ENCODE measurements around the gene SVOPL.

Gene SVOPL

GRCh38 chr7:138661069-138661635 is 40.0 kb downstream of the SVOPL start:
- no peak for DNase-seq (ENCODE audit: low read depth)

DNA sequence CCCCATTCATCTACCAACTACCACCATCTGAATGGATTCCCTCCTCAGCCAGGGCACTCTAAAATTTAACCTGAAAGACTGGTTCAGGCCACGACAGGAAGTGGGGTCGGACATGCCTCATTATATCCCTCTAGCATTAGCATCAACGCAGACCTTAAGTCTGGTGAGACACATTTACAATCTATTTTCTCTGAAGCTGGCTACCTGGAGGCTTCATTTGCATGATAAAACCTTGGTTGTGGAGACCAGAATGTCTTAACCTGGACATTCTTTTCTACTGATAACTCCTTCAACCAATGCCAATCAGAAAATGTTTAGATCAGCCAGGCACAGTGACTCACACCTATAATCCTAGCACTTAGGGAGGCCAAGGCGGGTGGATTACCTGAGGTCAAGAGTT is 42.3 kb downstream of the SVOPL start:
- no peak for DNase-seq (ENCODE audit: low read depth)

DNA sequence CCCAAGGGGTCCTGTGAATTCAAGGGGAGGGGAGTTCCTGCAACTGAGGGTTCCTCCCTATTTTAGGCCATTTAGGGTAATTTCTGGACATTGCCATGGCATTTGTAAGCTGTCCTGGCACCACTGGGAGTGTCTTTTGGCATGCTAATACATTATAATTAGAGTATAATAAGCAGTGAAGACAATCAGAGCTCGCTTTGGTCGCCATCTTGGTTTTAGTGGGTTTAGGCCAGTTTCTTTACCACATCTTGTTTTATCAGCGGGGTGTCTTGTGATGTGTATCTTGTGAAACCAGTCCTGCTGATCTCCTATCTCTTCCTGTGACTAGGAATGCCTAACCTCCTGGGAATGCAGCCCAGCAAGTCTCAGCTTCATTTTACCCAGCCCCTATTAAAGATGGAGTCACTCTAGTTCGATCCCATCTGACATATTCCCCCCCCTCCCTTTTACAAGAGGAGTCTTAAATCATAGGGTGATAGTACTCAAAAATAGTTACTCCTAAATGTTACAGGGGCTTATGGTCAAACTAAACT is 43.2 kb downstream of the SVOPL start:
- DNase-seq (ENCODE audit: low read depth) = no peak

- no peak for DNase-seq (ENCODE audit: low read depth)
Measured at GRCh38 chr7:138656952-138657351, 44.2 kb downstream of the SVOPL start.

- no peak for DNase-seq (ENCODE audit: low read depth)
Measured at GRCh38 chr7:138654616-138655015, 46.5 kb downstream of the SVOPL start.

DNA sequence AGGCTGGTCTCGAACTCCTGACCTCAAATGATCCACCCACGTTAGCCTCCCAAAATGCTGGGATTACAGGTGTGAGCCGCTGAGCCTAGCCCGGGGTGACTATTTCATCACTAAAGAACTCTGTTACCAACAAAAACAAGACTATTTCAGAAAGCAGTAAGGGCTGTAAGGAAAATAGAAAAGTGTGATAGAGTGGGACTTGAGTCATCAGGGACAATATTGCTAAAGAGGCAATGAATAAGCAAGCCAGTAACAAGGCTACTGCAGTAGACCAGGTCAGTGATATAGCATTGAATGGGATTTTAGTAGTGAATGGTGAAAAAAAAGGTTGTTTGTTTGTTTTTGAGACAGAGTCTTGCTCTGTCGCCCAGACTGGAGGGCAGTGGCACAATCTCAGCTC is 51.7 kb downstream of the SVOPL start:
- no peak for DNase-seq (ENCODE audit: low read depth)

DNA sequence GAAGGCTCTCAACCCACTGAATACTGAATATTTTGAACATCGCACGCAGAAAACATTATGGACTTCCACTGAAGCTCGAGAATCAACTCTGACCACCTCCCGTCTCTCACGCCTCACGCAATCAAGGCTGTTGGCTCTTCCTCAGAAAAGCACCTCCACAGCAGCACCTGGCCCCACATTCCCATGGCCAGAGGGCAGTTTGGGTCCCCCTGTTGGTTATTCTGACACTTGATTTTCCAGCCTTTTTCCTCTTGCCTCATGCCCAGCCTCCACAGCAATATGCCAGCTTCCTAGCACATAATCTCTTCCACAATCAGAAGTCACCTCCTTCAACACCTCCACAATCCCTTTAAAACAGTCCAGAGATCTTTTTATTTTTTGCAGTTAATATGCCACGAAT is 55.9 kb downstream of the SVOPL start:
- DNase-seq (ENCODE audit: low read depth) = no peak

DNA sequence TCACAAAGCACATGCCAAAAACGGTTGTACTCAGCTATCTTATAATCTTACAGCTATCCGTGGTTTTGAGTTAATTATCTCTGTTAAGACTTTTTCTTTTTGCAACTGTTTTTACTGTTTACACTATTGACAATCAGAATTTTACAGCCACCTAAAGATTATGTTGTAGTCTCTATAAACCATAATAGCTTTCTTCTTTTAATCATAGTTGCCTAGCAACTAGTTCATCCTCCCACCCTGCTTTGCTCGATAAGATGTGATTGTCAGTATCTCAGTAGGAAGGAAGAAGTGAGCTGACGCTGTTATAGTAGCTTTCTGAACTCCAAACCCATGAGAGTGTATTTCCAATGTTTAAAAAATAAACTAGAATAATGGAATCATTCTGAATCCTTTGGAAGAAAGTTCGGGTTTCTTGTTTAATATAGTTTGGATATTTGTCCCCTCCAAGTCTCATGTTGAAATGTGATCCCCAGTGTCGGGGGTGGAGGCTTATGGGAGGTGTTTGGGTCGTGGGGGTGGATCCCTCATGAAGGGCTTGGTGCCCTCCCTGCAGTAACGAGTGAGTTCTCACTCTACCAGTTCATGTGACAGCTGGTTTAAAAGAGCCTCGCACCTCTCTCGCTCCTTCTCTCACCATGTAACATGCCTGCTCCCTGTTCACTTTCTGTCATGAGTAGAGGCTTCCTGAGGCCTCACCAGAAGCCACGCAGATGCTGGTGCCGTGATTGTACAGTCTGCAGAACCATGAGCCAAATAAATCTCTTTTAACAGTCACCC is 68.1 kb downstream of the SVOPL start:
- no peak for DNase-seq (ENCODE audit: low read depth)

GRCh38 chr7:138632384-138632783 is 68.8 kb downstream of the SVOPL start:
- no peak for DNase-seq (ENCODE audit: low read depth)

GRCh38 chr7:138630059-138630610 is 71.0 kb downstream of the SVOPL start:
- no peak for DNase-seq (ENCODE audit: low read depth)

DNA sequence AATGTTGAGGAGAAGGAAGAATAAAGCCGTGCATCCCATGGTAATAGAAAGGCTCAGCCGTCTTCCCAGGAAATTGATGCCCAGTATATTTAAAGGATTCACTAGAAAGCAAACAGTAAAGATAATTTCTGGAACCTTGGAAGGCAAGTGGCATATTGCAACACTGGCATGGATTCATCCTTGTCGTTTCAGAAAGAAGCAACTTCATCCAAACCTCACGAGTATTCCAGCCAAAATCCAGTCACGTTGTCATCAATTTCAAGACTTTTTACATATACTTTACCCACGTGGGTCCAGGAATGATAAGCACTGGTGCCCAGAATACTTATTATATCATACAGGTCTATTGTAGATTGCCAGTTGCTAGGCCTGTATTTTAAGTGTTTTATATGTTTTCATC is 73.8 kb downstream of the SVOPL start:
- DNase-seq (ENCODE audit: low read depth) = no peak

DNA sequence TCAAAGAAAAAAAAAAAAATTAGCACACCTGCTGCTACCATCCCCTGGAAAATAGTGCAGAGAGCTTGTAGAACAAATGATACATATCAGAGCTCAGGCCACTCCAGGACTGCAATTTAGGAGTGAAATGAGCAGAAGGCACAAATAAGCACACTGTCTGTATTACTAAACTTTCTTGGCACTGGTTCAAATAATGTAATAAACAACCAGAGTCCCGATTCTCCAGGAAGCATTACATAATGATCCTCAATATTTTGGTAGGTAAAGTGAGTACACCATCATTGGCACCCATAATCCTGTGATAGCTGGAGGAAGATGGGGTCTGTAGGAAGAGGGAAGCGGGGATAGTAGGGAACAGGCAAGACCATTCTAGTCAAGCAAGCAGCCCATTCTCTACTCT is 74.3 kb downstream of the SVOPL start:
- no peak for DNase-seq (ENCODE audit: low read depth)

DNA sequence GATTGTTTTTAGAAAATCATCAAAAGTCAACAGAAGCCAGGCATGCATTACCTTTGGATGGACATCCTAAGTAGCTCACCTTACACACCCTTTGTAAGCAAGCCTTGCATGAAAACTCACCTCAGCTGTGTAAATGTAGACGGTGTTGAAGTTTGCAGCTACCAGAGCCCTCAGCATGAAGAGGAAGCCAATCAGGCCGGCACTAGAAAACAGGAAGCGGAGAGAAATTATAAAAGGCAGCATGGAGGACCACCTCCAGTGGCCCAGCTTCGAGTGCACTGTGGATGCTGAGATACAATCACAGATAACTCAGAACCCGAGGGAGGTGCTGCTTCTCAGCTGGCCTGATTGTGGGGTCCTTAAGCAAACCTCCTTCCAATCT is 75.3 kb downstream of the SVOPL start:
- DNase-seq (ENCODE audit: low read depth) = no peak

- DNase-seq (ENCODE audit: low read depth) = no peak
Measured at GRCh38 chr7:138625084-138625848, 75.9 kb downstream of the SVOPL start.

DNA sequence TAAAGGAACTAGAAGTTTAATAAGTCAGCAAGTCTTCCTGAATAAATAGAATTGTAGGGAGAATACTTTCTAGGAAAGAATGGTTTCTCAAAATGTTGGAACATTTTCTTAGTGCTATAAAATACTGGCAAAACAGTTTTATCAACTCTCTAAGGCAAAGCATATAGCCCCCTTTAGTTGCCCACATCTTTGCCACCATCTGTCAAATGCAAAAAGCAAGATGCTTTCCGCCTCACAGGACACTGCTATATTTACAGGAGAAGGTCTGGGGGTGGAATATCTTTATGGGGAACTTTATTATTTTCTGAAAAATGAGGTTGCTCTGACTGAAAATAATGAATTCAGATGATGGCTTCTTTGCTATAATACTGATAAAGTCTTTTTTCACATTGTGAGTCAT is 78.3 kb downstream of the SVOPL start:
- DNase-seq (ENCODE audit: low read depth) = no peak

- no peak for DNase-seq (ENCODE audit: low read depth)
Measured at GRCh38 chr7:138618933-138619332, 82.2 kb downstream of the SVOPL start.

DNA sequence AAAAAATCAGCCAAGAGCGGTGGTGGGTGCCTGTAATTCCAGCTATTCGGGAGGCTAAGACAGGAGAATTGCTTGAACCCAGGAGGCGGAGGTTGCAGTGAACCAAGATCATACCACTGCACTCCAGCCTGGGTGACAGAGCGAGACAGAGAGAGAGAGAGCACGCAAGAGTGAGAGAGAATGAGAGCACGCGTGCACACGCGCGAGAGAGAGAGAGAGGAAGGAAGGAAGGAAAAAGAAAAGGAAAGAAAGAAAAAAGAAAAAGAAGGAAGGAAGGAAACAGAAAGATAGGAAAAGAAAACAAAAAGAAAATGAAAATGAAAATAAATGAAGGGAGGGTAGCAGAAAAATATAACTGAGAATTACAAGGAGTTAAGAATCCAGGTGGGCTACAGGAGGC is 82.7 kb downstream of the SVOPL start:
- no peak for DNase-seq (ENCODE audit: low read depth)

DNA sequence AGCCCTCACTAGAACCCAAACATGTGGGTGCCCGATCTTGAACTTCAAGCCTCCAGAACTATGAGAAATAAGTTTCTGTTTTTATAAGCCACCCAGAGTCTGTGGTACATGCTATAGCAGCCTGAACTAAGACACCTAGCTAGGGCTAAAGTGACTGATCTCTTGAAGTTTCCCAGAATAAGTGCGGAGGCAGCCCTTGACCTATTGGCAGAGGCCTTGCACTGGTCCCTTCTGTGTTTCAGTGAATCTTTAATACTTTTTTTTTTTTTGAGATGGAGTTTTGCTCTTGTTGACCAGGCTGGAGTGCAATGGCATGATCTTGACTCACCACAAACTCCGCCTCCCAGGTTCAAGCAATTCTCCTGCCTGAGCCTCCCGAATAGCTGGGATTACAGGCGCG is 85.1 kb downstream of the SVOPL start:
- no peak for DNase-seq (ENCODE audit: low read depth)

- DNase-seq (ENCODE audit: low read depth) = no peak
Measured at GRCh38 chr7:138613630-138614029, 87.5 kb downstream of the SVOPL start.

- DNase-seq (ENCODE audit: low read depth) = no peak
Measured at GRCh38 chr7:138610671-138611170, 90.4 kb downstream of the SVOPL start.

GRCh38 chr7:138608275-138608674 is 92.9 kb downstream of the SVOPL start:
- peak; percentile 20 for DNase-seq (ENCODE audit: low read depth)

Measured in activated T-cell treated with anti-CD3 and anti-CD28 coated beads for 48 hours (primary cell).